OCI-LY3 (cell line): ENCODE results near the gene KIF6.
"Not testable (repeated sequence)": the region's sequence is repeated elsewhere in the genome, so short reads cannot be mapped to it uniquely, and the experiment has no call there.

ENCODE experiments used
- H2AFZ ChIP-seq: fragments of 200-600, 300-600 bp; shearing (Covaris generic); 2 replicates; pipeline ENCODE4 v1.6.0; 2014; ENCODE audit warnings: antibody characterized with exemption, low read depth, low read length
- H3K27ac ChIP-seq: fragments of 200-600, 300-600 bp; sonication (generic); 2 replicates; pipeline ENCODE4 v1.5.1; 2014; ENCODE audit warnings: mild to moderate bottlenecking, low read length, moderate library complexity, mixed read lengths
- H3K27me3 ChIP-seq: fragments of 200-600, 300-600 bp; sonication (generic); 2 replicates; pipeline ENCODE4 v1.6.1; 2014; ENCODE audit warnings: low read depth, low read length, mixed read lengths
- H3K36me3 ChIP-seq: fragments of 200-600, 300-600 bp; sonication (generic); replicated peaks from 2 replicates; pipeline ENCODE3; 2014; ENCODE audit warnings: low read depth, low read length, mixed read lengths
- H3K4me1 ChIP-seq: fragments of 300-600, 200-600 bp; sonication (generic); 2 replicates; pipeline ENCODE4 v1.6.1; 2014; ENCODE audit warnings: low read length, mixed read lengths
- H3K4me2 ChIP-seq: fragments of 200-600, 300-600 bp; sonication (generic); 2 replicates; pipeline ENCODE4 v1.6.1; 2014; ENCODE audit warnings: low read length, mixed read lengths
- H3K4me3 ChIP-seq: fragments of 300-600, 200-600 bp; sonication (generic); 2 replicates; pipeline ENCODE4 v1.5.1; 2014; ENCODE audit warnings: antibody characterized with exemption, mild to moderate bottlenecking, low read length, moderate library complexity
- H3K79me2 ChIP-seq: fragments of 300-600, 200-600 bp; shearing (Covaris generic); 2 replicates; pipeline ENCODE4 v1.6.1; 2014; ENCODE audit warnings: mild to moderate bottlenecking, low read length, mixed read lengths
- H3K9ac ChIP-seq: fragments of 300-600, 200-600 bp; shearing (Covaris generic); 2 replicates; pipeline ENCODE4 v1.6.0; 2014; ENCODE audit warnings: mild to moderate bottlenecking, low read length, moderate library complexity
- H3K9me3 ChIP-seq: fragments of 200-600, 300-600 bp; shearing (Covaris generic); 2 replicates; pipeline ENCODE4 v1.6.1; 2014; ENCODE audit warnings: low read length, mixed read lengths; ENCODE audit not compliant: insufficient read depth
- H4K20me1 ChIP-seq: fragments of 200-600, 300-600 bp; sonication (generic); 2 replicates; pipeline ENCODE4 v1.6.1; 2016; ENCODE audit warnings: low read length, mixed read lengths; ENCODE audit not compliant: insufficient read depth
- EZH2phosphoT487 ChIP-seq: fragments of 200-600 bp; shearing (Covaris generic); IDR thresholded peaks from 2 replicates; pipeline ENCODE4 v1.6.1; 2018; ENCODE audit warnings: antibody characterized with exemption, mixed run types, low read depth
- TF ChIP-seq, protein P1 (sequence below): fragments of 200-600, 300-600 bp; sonication (generic); IDR thresholded peaks from 2 replicates; pipeline ENCODE4 v1.5.1; 2014; ENCODE audit warnings: antibody characterized with exemption, low read length, low read depth

The KIF6 gene

DNA sequence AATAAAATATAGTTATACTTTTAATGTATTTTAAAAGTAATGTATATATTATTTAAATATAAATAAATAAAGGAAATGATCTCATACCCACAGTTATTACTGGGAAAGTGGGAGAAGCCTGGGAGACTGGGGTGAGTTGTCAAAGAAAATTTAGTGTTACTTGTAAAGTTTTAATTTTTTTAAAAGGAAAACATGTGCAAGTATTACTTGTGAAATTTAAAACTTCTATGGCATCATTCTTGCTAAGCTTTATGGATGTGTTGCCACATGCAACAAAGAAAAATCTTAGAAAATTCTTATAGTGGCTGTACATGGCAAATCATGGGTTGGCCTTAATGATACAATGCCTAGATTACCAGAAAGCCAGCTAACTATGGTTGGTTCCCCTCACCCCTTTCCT, 208.7 kb downstream of the KIF6 start:
- Histone ChIP-seq H3K79me2 (no peaks in the 10 kb centered on the region), H2AFZ (no peak overlapping the region), H4K20me1 (no peaks in the 10 kb centered on the region), H3K9me3 (no peaks in the 10 kb centered on the region), H3K4me1 (no peaks in the 10 kb centered on the region), H3K4me2 (no peak overlapping the region), H3K9ac (no peak overlapping the region), H3K36me3 (no peaks in the 10 kb centered on the region), H3K27ac (no peak overlapping the region), H3K4me3 (no peak overlapping the region), H3K27me3 (no peaks in the 10 kb centered on the region)
- no peak for TF ChIP-seq EZH2phosphoT487
- TF ChIP-seq, protein P1, sequence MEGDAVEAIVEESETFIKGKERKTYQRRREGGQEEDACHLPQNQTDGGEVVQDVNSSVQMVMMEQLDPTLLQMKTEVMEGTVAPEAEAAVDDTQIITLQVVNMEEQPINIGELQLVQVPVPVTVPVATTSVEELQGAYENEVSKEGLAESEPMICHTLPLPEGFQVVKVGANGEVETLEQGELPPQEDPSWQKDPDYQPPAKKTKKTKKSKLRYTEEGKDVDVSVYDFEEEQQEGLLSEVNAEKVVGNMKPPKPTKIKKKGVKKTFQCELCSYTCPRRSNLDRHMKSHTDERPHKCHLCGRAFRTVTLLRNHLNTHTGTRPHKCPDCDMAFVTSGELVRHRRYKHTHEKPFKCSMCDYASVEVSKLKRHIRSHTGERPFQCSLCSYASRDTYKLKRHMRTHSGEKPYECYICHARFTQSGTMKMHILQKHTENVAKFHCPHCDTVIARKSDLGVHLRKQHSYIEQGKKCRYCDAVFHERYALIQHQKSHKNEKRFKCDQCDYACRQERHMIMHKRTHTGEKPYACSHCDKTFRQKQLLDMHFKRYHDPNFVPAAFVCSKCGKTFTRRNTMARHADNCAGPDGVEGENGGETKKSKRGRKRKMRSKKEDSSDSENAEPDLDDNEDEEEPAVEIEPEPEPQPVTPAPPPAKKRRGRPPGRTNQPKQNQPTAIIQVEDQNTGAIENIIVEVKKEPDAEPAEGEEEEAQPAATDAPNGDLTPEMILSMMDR, result no peak

DNA sequence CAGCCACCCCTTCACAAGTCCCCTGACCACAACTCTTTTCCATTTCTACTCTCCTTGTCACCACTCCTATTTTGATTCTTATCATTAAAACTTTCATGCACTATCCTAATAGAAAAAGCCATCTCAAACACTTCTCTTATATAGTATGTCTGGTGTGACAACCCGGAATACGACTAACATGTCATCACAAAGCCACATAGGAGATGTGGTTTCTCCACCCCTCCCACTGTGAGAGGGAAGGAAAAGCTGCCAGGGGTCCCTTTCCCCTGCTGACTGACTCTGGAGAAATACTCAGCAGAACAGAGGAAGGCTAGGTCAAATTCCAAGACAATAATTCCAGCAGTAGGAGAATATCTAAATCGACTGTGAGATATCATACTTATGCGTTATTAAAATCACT, 209.7 kb downstream of the KIF6 start:
- Histone ChIP-seq H3K79me2 (no peaks in the 10 kb centered on the region), H3K9ac (no peak overlapping the region), H3K9me3 (no peaks in the 10 kb centered on the region), H3K27me3 (no peaks in the 10 kb centered on the region), H2AFZ (no peak overlapping the region), H3K4me2 (no peak overlapping the region), H4K20me1 (no peaks in the 10 kb centered on the region), H3K36me3 (no peaks in the 10 kb centered on the region), H3K4me3 (no peak overlapping the region), H3K27ac (no peak overlapping the region), H3K4me1 (no peaks in the 10 kb centered on the region)
- TF ChIP-seq, protein P1, result no peak
- no peak for TF ChIP-seq EZH2phosphoT487

GRCh38 chr6:39515006-39515405, 210.2 kb downstream of the KIF6 start:
- TF ChIP-seq, protein P1, result no peak
- no peak for TF ChIP-seq EZH2phosphoT487
- Histone ChIP-seq H4K20me1 (no peaks in the 10 kb centered on the region), H2AFZ (no peak overlapping the region), H3K4me1 (no peaks in the 10 kb centered on the region), H3K4me2 (no peak overlapping the region), H3K79me2 (no peaks in the 10 kb centered on the region), H3K9me3 (no peaks in the 10 kb centered on the region), H3K4me3 (no peak overlapping the region), H3K36me3 (no peaks in the 10 kb centered on the region), H3K27ac (no peak overlapping the region), H3K9ac (no peak overlapping the region), H3K27me3 (no peaks in the 10 kb centered on the region)

DNA sequence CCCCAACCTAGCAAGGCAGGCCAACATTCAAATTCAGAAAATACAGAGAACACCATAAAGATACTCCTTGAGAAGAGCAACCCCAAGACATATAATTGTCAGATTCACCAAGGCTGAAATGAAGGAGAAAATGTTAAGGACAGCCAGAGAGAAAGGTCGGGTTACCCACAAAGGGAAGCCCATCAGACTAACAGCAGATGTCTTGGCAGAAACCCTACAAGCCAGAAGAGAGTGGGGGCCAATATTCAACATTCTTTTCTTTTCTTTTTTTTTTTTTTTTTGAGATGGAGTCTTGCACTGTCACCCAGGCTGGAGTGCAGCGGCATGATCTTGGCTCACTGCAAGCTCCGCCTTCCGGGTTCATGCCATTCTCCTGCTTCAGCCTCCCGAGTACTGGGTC, 215.4 kb downstream of the KIF6 start:
- not testable (repeated sequence) for H3K36me3 ChIP-seq, H3K4me1 ChIP-seq, H3K4me3 ChIP-seq, H3K27ac ChIP-seq, H4K20me1 ChIP-seq, H3K79me2 ChIP-seq, H3K9me3 ChIP-seq, H3K27me3 ChIP-seq, H2AFZ ChIP-seq, H3K9ac ChIP-seq, H3K4me2 ChIP-seq

- Histone ChIP-seq H3K9ac (no peak overlapping the region), H3K4me2 (no peak overlapping the region), H3K79me2 (no peaks in the 10 kb centered on the region), H2AFZ (no peak overlapping the region), H3K9me3 (no peaks in the 10 kb centered on the region), H3K27ac (no peak overlapping the region), H4K20me1 (no peaks in the 10 kb centered on the region), H3K27me3 (no peaks in the 10 kb centered on the region), H3K4me3 (no peak overlapping the region), H3K4me1 (no peaks in the 10 kb centered on the region), H3K36me3 (no peaks in the 10 kb centered on the region)
- TF ChIP-seq EZH2phosphoT487, result no peak
- TF ChIP-seq, protein P1, result no peak
Observed at GRCh38 chr6:39508515-39508914, 216.7 kb downstream of the KIF6 start.
